ENCODE data around the gene SPTLC3.
A peak's percentile ranks its signal among the peaks of the same experiment; 100 is the strongest.

Gene SPTLC3

DNA sequence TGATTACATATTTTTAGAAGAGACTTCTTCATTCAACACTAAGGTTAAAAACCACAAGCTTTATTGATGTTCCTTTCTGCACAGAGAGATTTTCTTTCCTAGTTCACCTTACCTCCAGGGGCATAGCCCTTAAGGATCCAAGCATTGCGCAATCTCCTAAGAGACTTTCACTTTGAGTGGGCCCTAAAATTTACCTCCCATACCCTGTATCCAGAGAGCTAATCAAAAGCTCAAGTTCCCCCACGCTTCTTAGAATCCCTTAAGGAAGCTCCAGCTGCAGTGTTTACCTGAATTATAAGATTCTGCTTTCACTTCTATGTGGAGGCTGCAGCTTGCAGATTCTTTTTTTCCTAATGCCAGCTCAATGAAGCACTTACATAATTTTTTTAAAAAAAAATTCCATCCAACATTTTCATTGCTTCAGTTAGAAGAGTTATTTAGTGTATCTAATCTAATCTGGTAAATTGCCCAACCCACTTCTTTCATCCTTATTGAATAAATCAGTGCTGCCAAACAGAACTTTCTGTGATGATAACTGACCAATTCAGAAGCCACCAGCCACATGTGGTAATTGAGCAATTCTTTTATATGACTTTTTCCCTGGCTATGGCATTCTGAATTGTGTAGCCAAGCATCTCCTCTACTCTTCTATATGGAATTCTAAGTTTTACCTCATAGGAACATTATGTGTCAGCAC lies 24.6 kb upstream of the SPTLC3 start:
- DNase-seq (ENCODE audit: insufficient read length, low spot score) (no peak), FAIRE-seq (no peak)

DNA sequence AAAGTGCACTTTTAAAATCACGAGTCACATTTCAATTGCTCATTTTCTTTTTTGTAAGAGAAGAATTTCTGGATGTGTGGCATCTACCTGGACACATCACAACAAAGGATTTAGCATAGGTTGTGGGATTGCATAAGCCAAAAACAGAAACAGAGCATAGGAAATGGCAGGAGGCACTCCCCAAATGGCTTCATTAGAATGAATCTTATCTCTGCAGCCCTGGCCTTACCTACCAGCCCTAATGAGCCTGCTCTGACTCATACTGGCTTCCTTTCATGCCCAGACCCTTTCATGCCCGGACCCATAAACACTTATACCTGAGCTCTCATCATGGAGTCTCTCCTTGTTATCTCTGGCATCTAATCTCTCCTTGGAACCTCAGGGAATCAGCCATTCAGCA lies 23.9 kb upstream of the SPTLC3 start:
- DNase-seq (ENCODE audit: insufficient read length, low spot score) (no peak), FAIRE-seq (no peak)

DNA sequence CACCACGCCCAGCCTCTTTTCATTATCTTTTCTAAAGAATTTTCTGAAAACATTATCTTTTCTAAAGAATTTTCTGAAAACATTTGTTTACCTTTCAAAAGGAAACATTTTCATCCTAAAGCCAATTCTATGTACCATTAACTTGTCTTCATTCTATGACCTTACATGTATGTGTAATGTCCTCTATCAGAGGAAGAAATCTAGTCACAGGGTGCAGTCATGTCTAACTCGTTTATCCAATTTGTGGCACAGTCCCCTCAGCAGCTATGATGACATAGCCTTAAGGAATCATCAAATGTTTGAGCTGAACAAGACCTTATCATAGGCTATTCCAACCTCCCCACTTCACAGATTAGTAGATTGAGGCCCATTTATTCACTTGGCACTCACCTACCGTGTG lies 21.5 kb upstream of the SPTLC3 start:
- no peak for DNase-seq (ENCODE audit: insufficient read length, low spot score)
- FAIRE-seq, result no peak

DNA sequence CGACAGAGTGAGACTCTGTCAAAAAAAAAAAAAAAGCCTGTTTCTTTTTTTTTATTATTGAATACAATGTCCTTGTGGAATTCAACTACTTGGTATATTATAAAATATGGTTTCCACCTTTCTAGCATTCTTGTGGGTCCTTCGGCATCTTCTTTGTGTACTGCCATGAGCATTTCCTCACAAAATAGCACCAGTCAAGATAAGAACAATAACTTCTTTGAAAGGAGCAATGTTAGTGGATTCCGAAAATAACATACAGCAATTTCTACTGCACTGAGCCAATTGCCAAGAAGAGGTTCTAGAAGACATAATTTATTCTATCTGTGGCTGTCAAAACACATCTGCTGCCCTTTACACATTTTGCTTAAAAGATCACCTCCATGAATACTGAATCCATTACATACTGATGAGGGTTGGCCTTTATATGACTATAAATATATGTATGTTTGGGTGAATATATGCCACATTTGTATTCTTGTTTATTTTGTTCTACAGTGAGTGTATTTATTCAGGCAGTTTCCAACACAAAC lies 19.1 kb upstream of the SPTLC3 start:
- FAIRE-seq (no peak), DNase-seq (ENCODE audit: insufficient read length, low spot score) (no peak)

DNA sequence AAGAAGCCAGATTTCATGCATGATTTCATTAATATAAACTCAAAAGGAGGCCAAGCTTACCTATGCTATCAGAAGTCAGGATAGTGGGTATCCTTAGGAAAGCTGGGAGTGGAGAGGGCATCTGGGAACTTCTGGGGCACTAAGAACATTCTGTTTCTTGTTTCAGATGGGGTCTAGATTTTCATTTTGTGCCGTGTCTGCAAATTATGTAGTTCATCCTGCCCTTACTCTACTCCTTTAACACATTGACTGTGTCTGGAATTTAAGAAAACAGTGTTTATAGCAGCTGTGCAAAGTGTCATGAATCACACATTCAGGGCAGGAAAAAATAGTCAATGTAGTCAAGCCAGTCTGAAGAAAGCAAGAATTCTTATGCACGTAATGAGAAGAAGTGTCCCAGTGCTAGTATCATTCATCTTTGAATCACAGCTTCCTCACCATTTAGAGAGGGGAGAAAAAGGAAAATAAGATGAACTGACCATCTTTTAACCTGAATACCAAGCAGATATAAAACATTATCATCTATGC lies 11.6 kb upstream of the SPTLC3 start:
- no peak for DNase-seq (ENCODE audit: insufficient read length, low spot score)
- FAIRE-seq, result no peak

DNA sequence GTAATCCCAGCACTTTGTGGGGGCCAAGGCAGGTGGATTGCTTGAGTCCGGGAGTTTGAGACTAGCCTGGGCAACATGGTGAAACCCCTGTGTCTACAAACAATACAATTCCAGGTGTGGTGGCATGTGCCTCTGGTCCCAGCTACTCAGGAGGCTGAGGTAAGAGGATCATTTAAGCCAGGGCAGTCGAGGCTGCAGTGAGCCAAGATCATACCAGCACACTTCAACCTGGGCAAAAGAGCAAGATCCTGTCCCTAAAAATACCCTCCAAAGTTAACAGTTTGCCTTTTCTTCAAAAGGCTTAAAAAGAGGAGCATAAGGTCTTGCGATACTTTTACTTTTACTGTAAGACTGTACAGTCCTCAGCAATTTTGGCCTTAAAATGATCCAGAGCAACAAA lies 10.7 kb upstream of the SPTLC3 start:
- DNase-seq (ENCODE audit: insufficient read length, low spot score) (no peak), FAIRE-seq (no peak)

DNA sequence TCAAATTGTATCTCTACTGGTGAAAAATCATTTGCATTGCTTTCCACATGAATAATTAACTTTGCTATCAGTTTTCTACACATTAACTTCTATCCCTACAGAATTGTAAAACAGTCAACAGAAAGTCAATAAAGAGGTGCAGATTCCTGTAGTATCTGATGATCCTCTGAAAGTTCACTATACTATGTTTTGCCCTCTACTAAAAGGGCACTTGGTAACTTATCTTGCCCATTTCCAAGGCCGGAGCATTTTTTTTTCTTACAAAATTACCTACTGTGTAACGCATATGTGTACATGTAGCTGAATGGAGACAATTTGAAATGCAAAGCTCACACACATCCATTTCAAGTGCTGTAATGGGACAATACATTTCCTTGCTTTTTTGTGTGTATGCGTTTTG lies 9.6 kb upstream of the SPTLC3 start:
- FAIRE-seq, result no peak
- DNase-seq (ENCODE audit: insufficient read length, low spot score), result no peak

DNA sequence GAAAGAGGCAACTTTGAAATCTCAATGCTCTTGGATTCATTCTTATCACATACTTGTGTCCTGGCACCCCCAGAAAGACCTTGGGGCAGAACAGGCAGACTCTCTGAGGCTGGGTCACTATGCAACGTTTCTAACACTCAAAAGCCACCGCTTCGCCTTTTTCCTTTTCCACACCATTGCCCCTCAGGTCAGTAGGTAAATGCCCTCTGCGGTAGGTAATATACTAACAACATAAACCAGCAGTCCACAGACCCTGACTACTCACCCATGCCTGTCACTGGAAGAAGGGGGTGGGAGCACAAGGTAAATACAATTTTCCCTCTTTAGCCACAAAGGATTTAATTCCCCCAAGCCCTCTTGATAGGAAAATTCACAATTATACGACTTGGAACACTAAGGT lies 6.5 kb upstream of the SPTLC3 start:
- FAIRE-seq, result no peak
- DNase-seq (ENCODE audit: insufficient read length, low spot score), result no peak

DNA sequence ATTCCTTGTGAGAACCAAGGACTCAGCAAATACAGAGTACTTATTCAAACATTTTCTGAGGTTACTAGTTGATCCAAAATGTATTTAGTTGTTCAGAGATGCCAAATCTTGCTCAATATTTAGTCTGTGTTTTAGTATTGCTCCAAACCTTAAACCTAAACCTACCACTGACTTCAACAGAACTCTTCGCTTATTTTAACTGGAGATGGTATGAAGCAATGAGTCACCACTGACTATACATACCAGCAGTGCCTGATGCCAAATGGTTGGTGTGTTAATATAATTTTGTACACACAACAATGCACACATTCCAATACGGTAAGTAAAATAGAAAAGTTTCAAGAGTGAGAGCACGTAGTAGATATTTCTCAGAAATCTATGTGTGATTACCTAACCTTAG lies 1.9 kb upstream of the SPTLC3 start:
- DNase-seq (ENCODE audit: insufficient read length, low spot score), result no peak
- no peak for FAIRE-seq

DNA sequence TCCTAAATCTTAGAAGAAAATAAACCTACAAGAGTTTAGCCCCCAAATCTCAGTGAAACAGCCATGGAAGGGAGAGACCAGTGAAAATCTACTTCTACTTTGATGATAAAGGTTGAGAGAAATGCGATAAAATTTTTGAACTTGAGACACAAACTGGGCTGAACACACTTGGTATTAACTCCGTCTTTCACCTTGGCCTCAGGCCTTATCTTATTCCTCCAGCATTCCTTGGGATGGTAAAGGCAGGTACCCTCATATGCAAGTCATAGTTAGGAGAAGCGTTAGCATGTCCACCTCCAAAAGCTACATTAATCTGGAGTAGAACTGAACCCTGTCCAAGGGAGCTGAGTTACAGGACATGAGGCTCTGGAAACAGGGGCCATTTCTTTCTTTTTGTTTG lies 1.2 kb upstream of the SPTLC3 start:
- FAIRE-seq (no peak), DNase-seq (ENCODE audit: insufficient read length, low spot score) (no peak)

DNA sequence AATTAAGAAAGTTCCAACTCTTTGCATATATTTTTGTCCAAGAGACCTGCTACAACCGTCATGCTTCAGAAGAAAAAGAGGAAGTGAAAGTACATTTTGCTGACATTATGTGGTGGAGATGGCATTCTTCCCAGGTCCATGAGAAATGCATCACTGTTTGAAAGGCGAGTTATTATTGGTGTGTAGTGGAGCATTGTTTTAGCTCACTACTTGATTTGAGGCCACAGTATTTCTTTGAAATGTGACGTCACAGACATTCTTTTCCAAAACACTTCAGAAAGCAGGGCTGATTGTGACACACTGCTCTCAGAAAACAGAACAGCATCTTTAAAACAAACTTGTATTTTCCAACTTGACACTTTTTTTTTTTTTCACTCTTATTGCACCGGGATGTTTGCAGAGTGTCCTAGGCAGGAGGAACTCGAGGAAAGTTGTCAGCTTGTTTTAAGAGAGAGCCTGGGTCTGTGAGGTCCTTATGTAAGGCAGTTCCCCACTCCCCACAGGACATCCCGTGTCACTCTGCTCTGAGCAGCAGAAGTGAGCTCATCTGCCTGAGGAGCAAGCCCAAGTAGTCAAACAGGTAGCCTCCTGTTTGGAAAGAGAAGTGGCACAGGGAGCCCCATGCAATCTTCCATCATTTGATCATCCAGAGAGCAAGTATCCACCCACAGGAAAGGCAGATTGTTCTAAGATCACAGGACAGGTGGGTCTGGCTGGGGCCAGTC lies 1.1 kb downstream of the SPTLC3 start:
- DNase-seq (ENCODE audit: insufficient read length, low spot score) (peak; percentile 6), FAIRE-seq (peak; percentile 45)

DNA sequence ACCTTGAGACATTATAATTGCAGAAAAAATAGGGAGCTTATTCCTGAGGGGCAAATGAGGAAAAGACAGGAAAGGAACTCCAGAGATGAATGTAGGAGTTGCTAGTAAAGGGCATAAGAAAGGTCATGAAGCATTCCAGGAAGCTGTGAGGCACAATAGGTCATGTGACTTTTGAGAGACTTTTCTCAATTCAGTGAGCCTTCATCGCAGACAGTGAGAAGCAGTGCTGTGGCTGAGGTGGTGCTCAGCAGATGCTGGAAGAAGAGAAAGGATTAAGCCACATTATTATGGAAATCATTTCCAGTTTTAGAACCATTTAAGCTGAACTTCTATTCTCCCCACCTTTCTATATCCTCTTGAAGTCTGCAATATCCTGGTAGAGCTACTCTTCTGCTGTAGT lies 4.1 kb downstream of the SPTLC3 start:
- FAIRE-seq, result no peak
- no peak for DNase-seq (ENCODE audit: insufficient read length, low spot score)

DNA sequence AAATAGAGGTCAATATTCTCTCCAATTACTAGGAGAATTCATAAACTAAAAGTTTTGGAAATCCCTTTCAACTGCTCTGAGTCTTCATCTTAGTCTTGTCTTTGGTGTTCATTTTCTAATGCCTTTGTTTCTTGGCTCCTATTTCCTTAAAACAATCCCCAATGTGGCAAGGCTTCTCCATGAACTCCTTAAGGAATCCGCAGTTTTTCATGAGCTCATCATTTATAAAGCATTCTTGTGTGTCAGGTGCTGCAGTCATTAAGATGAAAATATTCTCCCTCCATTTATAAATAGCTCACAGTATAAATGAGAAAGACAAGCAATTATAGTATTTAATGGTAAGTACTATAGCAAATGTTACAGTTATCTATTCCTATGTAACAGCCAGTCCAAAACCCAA lies 4.6 kb downstream of the SPTLC3 start:
- FAIRE-seq (no peak), DNase-seq (ENCODE audit: insufficient read length, low spot score) (no peak)

DNA sequence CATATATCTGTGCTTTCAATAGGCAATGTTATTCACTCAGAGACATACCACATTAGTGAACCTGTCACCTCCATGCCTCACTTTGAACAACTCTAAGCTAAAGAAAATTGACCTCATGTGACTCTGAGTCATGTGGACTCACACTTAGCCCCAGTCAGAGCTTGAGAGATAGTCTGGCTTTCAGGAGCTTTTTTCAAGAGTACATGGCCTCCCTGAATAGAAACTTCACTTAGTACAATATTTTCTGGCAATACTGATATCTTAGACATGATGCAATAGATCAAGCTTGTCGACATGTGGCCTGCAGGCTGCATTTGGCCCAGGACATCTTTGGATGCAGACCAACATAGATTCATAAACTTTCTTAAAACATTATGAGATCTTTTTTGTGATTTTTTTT lies 8.5 kb downstream of the SPTLC3 start:
- no peak for FAIRE-seq
- no peak for DNase-seq (ENCODE audit: insufficient read length, low spot score)

DNA sequence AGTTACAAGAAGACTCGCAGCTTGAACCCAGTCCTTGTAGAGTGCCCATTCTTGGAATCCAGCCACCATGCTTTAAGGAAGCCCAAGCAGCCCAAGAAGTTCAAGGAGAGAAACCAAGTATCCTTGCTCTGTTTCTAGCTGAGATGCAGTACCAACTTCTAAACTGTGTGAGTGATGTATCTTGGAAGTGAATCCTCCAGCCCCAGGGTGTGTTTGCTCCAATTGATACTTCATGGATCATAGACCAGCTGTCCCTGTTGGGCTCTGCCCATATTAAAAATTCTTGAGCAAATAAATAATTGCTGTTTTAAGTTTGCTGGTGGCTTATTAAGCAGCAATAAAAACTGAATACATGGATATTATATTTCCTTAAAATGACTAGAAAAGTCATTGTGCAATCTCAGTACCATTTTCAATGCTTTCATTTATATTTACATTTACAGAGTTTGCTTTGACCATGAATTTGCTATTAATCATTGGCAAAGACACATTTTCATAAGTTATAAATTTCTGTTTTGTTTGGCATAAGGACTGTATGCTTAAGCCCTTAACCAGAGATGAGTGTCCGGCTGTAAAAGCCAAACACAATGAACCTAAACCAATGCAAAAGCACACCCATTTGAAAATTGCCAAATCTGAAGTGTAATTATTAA lies 9.2 kb downstream of the SPTLC3 start:
- FAIRE-seq (no peak), DNase-seq (ENCODE audit: insufficient read length, low spot score) (no peak)

DNA sequence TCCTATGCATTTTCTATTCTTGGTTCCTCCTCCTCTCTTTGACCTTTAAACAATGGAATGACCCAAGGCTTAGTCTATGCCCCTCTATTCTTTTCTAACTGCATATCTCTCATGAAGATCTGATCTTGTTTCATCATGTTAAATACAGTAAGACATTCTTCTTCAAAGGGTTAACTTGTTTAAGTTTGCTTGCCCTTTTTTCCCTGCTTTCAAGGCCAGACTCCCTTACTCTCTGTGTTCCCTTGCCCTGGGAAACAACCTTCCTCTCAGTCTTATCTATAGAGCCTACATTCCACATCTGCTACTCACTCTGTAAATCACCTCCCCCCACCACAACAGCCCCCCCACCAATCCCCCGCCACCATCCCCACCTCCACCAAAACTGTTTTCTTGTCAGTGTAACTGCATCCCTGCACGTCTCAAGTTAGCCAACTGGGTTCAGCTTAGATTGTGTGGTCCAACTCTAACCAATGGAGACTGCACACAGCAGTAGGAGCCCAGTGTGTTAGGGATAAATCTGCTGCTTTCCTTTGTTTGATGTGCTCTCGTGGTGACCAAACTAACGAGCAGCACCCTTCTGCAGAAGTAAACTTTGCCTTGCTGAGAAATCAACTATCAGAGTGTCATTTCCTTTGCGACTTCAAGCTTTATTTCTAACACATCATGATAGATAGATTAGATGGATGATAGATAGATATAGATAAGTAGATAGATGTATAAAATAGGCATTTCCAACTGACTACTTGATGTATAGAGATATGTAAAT lies 12.6 kb downstream of the SPTLC3 start:
- DNase-seq (ENCODE audit: insufficient read length, low spot score), result no peak
- FAIRE-seq, result no peak

DNA sequence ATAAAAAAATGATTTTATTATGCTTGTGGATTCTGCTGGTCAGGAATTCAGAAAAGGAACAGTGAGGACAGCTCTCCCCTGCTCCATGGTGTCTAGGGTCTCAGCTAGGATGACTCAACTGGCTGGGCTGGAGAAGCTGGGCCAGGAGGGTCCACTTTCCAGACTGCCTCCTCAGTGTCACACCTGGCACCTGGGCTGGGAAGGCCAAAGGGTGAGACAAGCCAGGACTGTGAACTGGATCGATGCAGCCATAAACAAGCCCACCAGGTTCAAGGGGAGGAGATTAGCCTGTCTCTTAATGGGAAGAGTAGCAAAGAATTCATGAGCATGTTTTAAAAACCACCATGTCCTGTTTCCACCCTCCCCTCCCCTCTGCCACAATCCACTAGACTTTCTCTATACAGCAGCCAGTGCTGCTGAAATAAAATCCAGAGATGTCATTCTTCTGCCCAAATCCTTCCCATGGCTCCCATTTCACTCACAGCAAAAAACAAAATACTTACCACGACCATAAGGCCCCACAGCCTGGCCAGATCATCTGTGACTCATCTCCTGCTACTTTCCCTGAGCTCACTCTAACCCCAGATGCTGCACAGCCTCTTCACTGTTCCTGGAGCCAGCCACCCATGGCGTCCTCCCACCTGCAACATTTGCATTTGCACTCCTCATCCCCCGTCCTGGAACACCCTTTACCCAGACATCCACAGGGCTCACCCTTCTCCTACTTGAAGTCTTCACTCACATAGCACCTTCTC lies 13.8 kb downstream of the SPTLC3 start:
- no peak for DNase-seq (ENCODE audit: insufficient read length, low spot score)
- no peak for FAIRE-seq

DNA sequence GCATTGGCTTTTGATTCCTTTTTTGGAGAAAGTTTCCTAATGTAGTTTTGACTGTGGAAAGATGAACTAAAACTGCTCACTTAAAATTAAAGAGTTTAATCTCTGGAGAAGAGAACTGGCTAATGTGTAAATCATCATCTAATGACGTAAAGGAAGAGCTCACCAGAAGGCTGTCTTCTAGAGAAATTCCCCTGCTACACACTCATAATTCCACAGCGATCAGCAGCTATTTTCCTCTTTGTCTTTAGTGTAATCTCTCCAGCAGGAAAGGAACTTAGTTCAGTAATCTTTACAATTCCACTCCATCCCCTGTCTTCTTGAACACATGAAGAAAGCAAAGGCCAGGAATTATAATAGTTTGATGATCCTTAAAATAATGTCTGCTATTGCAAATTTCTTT lies 15.8 kb downstream of the SPTLC3 start:
- DNase-seq (ENCODE audit: insufficient read length, low spot score), result no peak
- FAIRE-seq, result no peak

DNA sequence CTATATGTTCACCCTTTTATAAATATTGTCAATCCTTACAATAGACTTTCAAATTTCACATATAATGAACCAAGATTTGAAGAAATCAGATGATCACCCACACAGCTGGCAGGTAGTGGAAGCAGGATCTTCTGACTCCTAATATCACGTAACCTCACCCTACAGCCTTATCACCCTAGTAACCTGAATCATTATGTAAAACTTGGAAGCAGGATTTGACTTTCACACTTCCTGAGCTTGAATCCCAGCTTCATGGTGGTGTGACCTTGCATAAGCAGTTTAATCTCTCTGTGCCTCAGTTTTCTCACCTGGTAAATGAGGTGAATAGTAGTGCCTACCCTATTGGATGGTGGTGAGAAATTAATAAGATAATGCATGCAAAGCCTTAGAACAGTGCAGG lies 16.4 kb downstream of the SPTLC3 start:
- FAIRE-seq (no peak), DNase-seq (ENCODE audit: insufficient read length, low spot score) (no peak)

DNA sequence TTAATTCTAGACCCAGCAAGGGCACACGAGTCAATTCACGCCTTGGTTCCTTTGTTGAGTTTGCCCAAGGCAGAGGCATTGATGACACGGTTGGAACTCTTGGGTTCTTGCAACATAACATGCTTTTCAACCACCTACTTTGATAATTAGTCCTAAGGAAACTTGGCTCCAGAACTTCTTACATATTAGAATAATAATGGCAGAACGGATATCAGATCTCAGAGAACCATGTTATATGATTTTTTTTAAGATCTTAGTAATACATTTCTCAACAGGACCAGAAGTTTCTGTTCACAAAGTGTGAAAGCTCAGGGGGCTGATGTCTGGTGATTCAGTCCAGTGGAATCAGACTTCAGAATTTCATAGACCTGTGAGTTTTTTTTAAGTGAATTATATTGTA lies 19.2 kb downstream of the SPTLC3 start:
- FAIRE-seq (no peak), DNase-seq (ENCODE audit: insufficient read length, low spot score) (no peak)

All from GM19239 (cell line).